CD4-positive, alpha-beta T cell (primary cell): ENCODE data around the gene COBL. TPM values are rescaled to one million over a fixed set of nuclear protein-coding genes. Genes with fewer than 3 reads are reported as not detected.

Experiments used
- ATAC-seq: fragments of 200-7000 bp; cut with Tn5 transposase; one replicate; pipeline ENCODE4 v1.10.0; 2022; ENCODE audit warnings: mild to moderate bottlenecking; ENCODE audit not compliant: poor library complexity
- CTCF ChIA-PET: fragments of 350-600 bp; sonication (Branson Sonifier 250); formaldehyde crosslinking; loops from one replicate; lab custom pipeline; 2021; ENCODE audit warnings: antibody characterized with exemption, inconsistent platforms; lab: Charles Lee
- POLR2A ChIA-PET: fragments of 350-600 bp; sonication (Branson Sonifier 250); formaldehyde crosslinking; loops from one replicate; lab custom pipeline; 2021; ENCODE audit warnings: antibody characterized with exemption, inconsistent platforms; lab: Charles Lee
- DNase-seq, 14 experiments: peaks; one replicate each; pipeline ENCODE4 v3.0.0-alpha.2; 2013 to 2020; ENCODE audit warnings: mixed read lengths in 2 of 14
- H3K27ac ChIP-seq, 2 donors: one replicate each; pipeline versions ENCODE4 v1.5.1 to v1.7.0; 2013; ENCODE audit warnings: low read length in 2 of 2, low read depth in 1 of 2, mild to moderate bottlenecking in 1 of 2
- H3K27me3 ChIP-seq, 2 experiments: 1 replicate in 1 of 2; 2 replicates in 1 of 2; pipeline versions ENCODE4 v1.6.1 to v1.7.0; 2013; ENCODE audit warnings: low read length in 2 of 2, control low read depth in 1 of 2, mild to moderate bottlenecking in 1 of 2, moderate library complexity in 1 of 2; ENCODE audit not compliant: insufficient read depth in 2 of 2, control insufficient read depth in 1 of 2
- H3K36me3 ChIP-seq: one replicate; pipeline ENCODE4 v1.6.1; 2013; ENCODE audit warnings: low read length, control low read depth; ENCODE audit not compliant: insufficient read depth
- H3K4me1 ChIP-seq: one replicate; pipeline ENCODE4 v1.6.1; 2013; ENCODE audit warnings: low read length, control low read depth; ENCODE audit not compliant: insufficient read depth
- H3K4me3 ChIP-seq: one replicate; pipeline ENCODE4 v1.5.1; 2013; ENCODE audit warnings: mild to moderate bottlenecking, low read length, moderate library complexity
- H3K9me3 ChIP-seq, 2 experiments: 1 replicate in 1 of 2; 2 replicates in 1 of 2; pipeline versions ENCODE4 v1.6.1 to v1.7.0; 2013; ENCODE audit warnings: low read length in 2 of 2, mild to moderate bottlenecking in 2 of 2, control low read depth in 1 of 2, moderate library complexity in 1 of 2; ENCODE audit not compliant: control insufficient read depth in 1 of 2, insufficient read depth in 1 of 2
- H3K27ac Mint-ChIP-seq: one replicate; pipeline ENCODE4 v1.8.0; 2020; ENCODE audit warnings: mixed read lengths
- H3K27me3 Mint-ChIP-seq: one replicate; pipeline ENCODE4 v1.8.0; 2021; ENCODE audit warnings: mixed read lengths
- H3K36me3 Mint-ChIP-seq: one replicate; pipeline ENCODE4 v1.8.0; 2021; ENCODE audit warnings: low read depth, mixed read lengths
- H3K4me1 Mint-ChIP-seq: one replicate; pipeline ENCODE4 v1.8.0; 2021; ENCODE audit warnings: low read depth, mixed read lengths
- H3K4me3 Mint-ChIP-seq: one replicate; pipeline ENCODE4 v1.8.0; 2020; ENCODE audit warnings: mild to moderate bottlenecking, mixed read lengths
- H3K9me3 Mint-ChIP-seq: one replicate; pipeline ENCODE4 v1.8.0; 2020; ENCODE audit warnings: mixed read lengths
- CTCF ChIP-seq: fragments of 200-600 bp; IDR thresholded peaks from one replicate; pipeline ENCODE4 v1.8.0; 2022; ENCODE audit warnings: antibody characterized with exemption, mild to moderate bottlenecking
- intact Hi-C, 2 experiments: fragments of 100-400 bp; cut with DNase I in 1 of 2; cut with micrococcal nuclease in 1 of 2; formaldehyde crosslinking; loops; one replicate each; pipeline versions ENCODE4 v1.15.1 to v1.9.0; 2023 to 2025; cut with DNase I, micrococcal nuclease
- total RNA-seq, 174 experiments: library from RNA in 2 of 174; stranded (reverse) in 2 of 174; gene quantifications; one replicate each; pipeline ENCODE4 v1.2.3 and lab custom pipeline; 2021 to 2026

COBL gene
- total RNA-seq, 2 experiments from 2014 or later = not detected

DNA sequence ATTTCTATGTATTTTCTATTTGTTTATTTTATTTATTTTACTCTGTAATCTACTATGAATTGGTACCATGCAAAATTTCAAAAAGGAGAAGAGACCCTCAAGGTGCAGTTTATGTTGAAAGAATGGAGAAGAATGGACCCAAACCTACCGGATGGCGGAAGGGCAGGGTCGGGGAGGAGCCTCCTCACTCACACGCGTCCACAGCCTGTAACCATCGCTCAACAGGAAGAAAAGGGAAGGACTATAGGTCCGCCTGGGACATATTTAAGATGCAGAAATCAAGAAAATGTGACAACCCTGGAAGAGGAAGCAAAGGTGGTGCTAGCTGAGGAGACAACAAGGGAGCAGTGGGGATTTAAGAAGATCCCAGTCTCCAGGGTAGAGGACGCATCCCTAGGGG, 158.4 kb downstream of the COBL start:
- H3K4me1 ChIP-seq = no peaks in the 10 kb centered on the region
- Mint-ChIP-seq H3K27me3 (peaks cover 10% of the 10 kb centered on the region), H3K36me3 (no peaks in the 10 kb centered on the region), H3K9me3 (no peaks in the 10 kb centered on the region), H3K27ac (no peak overlapping the region), H3K4me1 (peaks cover 4% of the 10 kb centered on the region), H3K4me3 (no peak overlapping the region)
- CTCF ChIA-PET = no interaction called here
- POLR2A ChIA-PET = no interaction called here
- H3K4me3 ChIP-seq = no peak overlapping the region
- intact Hi-C loops = no loop called here
- no peaks in the 10 kb centered on the region for H3K36me3 ChIP-seq
- no peak for DNase-seq
- no peak for ATAC-seq
- H3K9me3 ChIP-seq = no peaks in the 10 kb centered on the region
- no peak for TF ChIP-seq CTCF
- H3K27ac ChIP-seq = no peak overlapping the region
- H3K27me3 ChIP-seq = no peaks in the 10 kb centered on the region

DNA sequence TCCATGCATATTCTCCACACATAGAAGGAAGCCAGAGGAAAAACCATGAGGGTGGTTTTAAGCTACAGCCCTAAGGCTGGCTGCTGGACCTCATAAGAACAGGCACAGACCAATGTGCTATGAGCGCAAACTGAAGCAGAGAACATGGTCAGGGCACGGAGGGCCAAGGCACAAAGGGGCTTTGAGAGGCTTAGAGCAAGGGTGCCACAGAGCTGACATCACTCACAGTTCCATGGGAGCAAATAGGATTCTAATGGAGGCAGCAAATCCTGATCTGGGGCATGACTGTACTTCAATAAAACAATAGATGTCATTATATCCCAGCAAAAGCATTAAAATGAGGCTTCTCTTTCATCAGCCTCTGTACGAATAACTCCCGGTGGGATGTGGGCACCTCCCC, 162.4 kb downstream of the COBL start:
- Histone ChIP-seq H3K27me3 (peaks cover 0 to 4% of the 10 kb centered on the region in 2 experiments), H3K4me1 (no peaks in the 10 kb centered on the region), H3K9me3 (no peaks in the 10 kb centered on the region), H3K36me3 (no peaks in the 10 kb centered on the region), H3K4me3 (no peak overlapping the region), H3K27ac (no peak overlapping the region)
- ChIA-PET POLR2A (no interaction called here), CTCF (no interaction called here)
- H3K4me1 Mint-ChIP-seq = no peaks in the 10 kb centered on the region
- H3K27ac Mint-ChIP-seq = no peak overlapping the region
- no peak for DNase-seq
- intact Hi-C loops = no loop called here
- H3K4me3 Mint-ChIP-seq = no peak overlapping the region
- peaks cover 11% of the 10 kb centered on the region for H3K27me3 Mint-ChIP-seq
- H3K9me3 Mint-ChIP-seq = no peaks in the 10 kb centered on the region
- ATAC-seq = no peak
- no peak for TF ChIP-seq CTCF
- H3K36me3 Mint-ChIP-seq = no peaks in the 10 kb centered on the region

- no peaks in the 10 kb centered on the region for H3K4me1 Mint-ChIP-seq
- H3K27ac ChIP-seq = no peak overlapping the region
- H3K4me3 Mint-ChIP-seq = no peak overlapping the region
- peaks cover 5% of the 10 kb centered on the region for H3K9me3 Mint-ChIP-seq
- H3K36me3 Mint-ChIP-seq = no peaks in the 10 kb centered on the region
- H3K9me3 ChIP-seq = peaks cover 0 to 11% of the 10 kb centered on the region in 2 experiments
- no peak overlapping the region for H3K4me3 ChIP-seq
- H3K36me3 ChIP-seq = no peaks in the 10 kb centered on the region
- POLR2A ChIA-PET = no interaction called here
- peaks cover 0 to 4% of the 10 kb centered on the region in 2 experiments for H3K27me3 ChIP-seq
- no peak for TF ChIP-seq CTCF
- ATAC-seq (no peak), DNase-seq (no peak)
- no peaks in the 10 kb centered on the region for H3K4me1 ChIP-seq
- intact Hi-C loops = no loop called here
- H3K27me3 Mint-ChIP-seq = peaks cover 11% of the 10 kb centered on the region
- CTCF ChIA-PET = interaction anchor here (1.0 to 1.7 kb wide), 3 partner anchors 8 to 10 kb away, joined by 4 to 6 read pairs (median 4); no protein-coding TSS in a partner anchor
- no peak overlapping the region for H3K27ac Mint-ChIP-seq
Observed at GRCh38 chr7:51152706-51153200, 163.9 kb downstream of the COBL start.
